Endothelial cell of umbilical vein (primary cell): Measurements from ENCODE around the gene PGF. TPM values are rescaled to one million over a fixed set of nuclear protein-coding genes. Genes with fewer than 3 reads are reported as not detected.

Source experiments
- BruUV-seq: library from RNA; stranded (reverse); fragments of 400-500 nt; replicated peaks from 2 replicates; lab custom pipeline; 2021; lab: Mats Ljungman, UMichigan
- CTCF ChIA-PET: fragments of 300-600, 350-600 bp; sonication (Branson Sonifier 250); formaldehyde crosslinking; loops from one replicate; lab custom pipeline; 2021; ENCODE audit warnings: antibody characterized with exemption, inconsistent platforms; lab: Charles Lee
- POLR2A ChIA-PET: fragments of 300-600, 350-600 bp; sonication (Branson Sonifier 250); formaldehyde crosslinking; loops from one replicate; lab custom pipeline; 2021; ENCODE audit warnings: antibody characterized with exemption, inconsistent platforms; lab: Charles Lee
- DNase-seq: peaks from one replicate; pipeline ENCODE4 v3.0.0-alpha.2; 2011; ENCODE audit warnings: low read depth, low spot score
- FAIRE-seq: peaks from 2 replicates; lab custom pipeline; 2011; peaks lifted over from hg19 to GRCh38; lab: Jason Lieb, UNC
- H2AFZ ChIP-seq: 2 replicates; pipeline ENCODE4 v1.6.0; 2012; ENCODE audit warnings: low read depth, low read length, control low read depth, inconsistent platforms
- H3K27ac ChIP-seq: 2 replicates; pipeline ENCODE4 v1.5.1; 2011; ENCODE audit warnings: low read depth, mild to moderate bottlenecking, control low read depth, low read length, moderate library complexity; ENCODE audit not compliant: insufficient read depth
- H3K27me3 ChIP-seq, 2 experiments: 2 replicates each; pipeline versions ENCODE4 v1.6.0 to v1.6.1; 2011; ENCODE audit warnings: low read length in 2 of 2, mixed read lengths in 1 of 2; ENCODE audit not compliant: control insufficient read depth in 2 of 2, insufficient read depth in 2 of 2
- H3K36me3 ChIP-seq, 2 experiments: 2 replicates in 1 of 2; 3 replicates in 1 of 2; pipeline ENCODE4 v1.5.1; 2011; ENCODE audit warnings: low read length in 2 of 2, mild to moderate bottlenecking in 1 of 2, moderate library complexity in 1 of 2; ENCODE audit not compliant: control insufficient read depth in 2 of 2, insufficient read depth in 2 of 2; ENCODE audit errors: extremely low read depth in 1 of 2
- H3K4me1 ChIP-seq: 3 replicates; pipeline ENCODE4 v1.5.1; 2011; ENCODE audit warnings: mild to moderate bottlenecking, low read length; ENCODE audit not compliant: control insufficient read depth, insufficient read depth; ENCODE audit errors: extremely low read depth
- H3K4me2 ChIP-seq: 2 replicates; pipeline ENCODE4 v1.6.1; 2011; ENCODE audit warnings: low read length, control low read depth, mixed read lengths; ENCODE audit not compliant: insufficient read depth
- H3K4me3 ChIP-seq, 3 experiments: fragments of 200-600 bp in 1 of 3; sonication (generic), shearing (Covaris generic) in 1 of 3; replicated peaks in 1 of 3; 2 replicates each; pipeline ENCODE4 v1.5.1; 2011 to 2016; ENCODE audit warnings: control low read depth in 3 of 3, low read length in 3 of 3, mild to moderate bottlenecking in 2 of 3, inconsistent platforms in 1 of 3, low read depth in 1 of 3, moderate library complexity in 1 of 3; ENCODE audit not compliant: insufficient read depth in 1 of 3
- H3K79me2 ChIP-seq: 2 replicates; pipeline ENCODE4 v1.6.0; 2012; ENCODE audit warnings: low read length, inconsistent platforms; ENCODE audit not compliant: control insufficient read depth, insufficient read depth
- H3K9ac ChIP-seq: replicated peaks from 2 replicates; pipeline ENCODE3; 2011; ENCODE audit warnings: low read length, control low read depth; ENCODE audit not compliant: insufficient read depth; ENCODE audit errors: extremely low read depth
- H3K9me1 ChIP-seq: replicated peaks from 3 replicates; pipeline ENCODE4 v1.6.0; 2011; ENCODE audit warnings: mild to moderate bottlenecking, low read length; ENCODE audit not compliant: control insufficient read depth, insufficient read depth; ENCODE audit errors: extremely low read depth
- H3K9me3 ChIP-seq: replicated peaks from 2 replicates; pipeline ENCODE4 v1.5.1; 2012; ENCODE audit warnings: low read length, inconsistent platforms; ENCODE audit not compliant: control insufficient read depth, insufficient read depth
- H4K20me1 ChIP-seq: replicated peaks from 2 replicates; pipeline ENCODE3; 2011; ENCODE audit warnings: mild to moderate bottlenecking, low read length; ENCODE audit not compliant: control insufficient read depth, insufficient read depth; ENCODE audit errors: extremely low read depth
- CTCF ChIP-seq, 2 donors: IDR thresholded peaks; 1 replicate in 1 of 2; 2 replicates in 1 of 2; pipeline ENCODE4 v1.5.1; 2011; ENCODE audit warnings: low read length in 2 of 2, mild to moderate bottlenecking in 2 of 2, moderate library complexity in 2 of 2, control low read depth in 1 of 2, inconsistent platforms in 1 of 2, low read depth in 1 of 2; ENCODE audit not compliant: insufficient read depth in 1 of 2; ENCODE audit errors: extremely low read depth in 1 of 2
- EZH2 ChIP-seq: IDR thresholded peaks from 2 replicates; pipeline ENCODE4 v1.6.1; 2012; ENCODE audit warnings: borderline replicate concordance, low read depth, mild to moderate bottlenecking, moderate library complexity, low read length, inconsistent platforms; ENCODE audit not compliant: severe bottlenecking
- FOS ChIP-seq: IDR thresholded peaks from 2 replicates; pipeline ENCODE4 v1.6.1; 2011; ENCODE audit warnings: mild to moderate bottlenecking, low read length, moderate library complexity, borderline replicate concordance; ENCODE audit not compliant: insufficient read depth
- GATA2 ChIP-seq: IDR thresholded peaks from 2 replicates; pipeline ENCODE4 v1.7.0; 2011; ENCODE audit warnings: low read depth, mild to moderate bottlenecking, moderate library complexity, mixed read lengths, low read length; ENCODE audit not compliant: insufficient read length, insufficient read depth
- JUN ChIP-seq: IDR thresholded peaks from 2 replicates; pipeline ENCODE4 v1.6.1; 2011; ENCODE audit warnings: borderline replicate concordance, low read depth; ENCODE audit not compliant: insufficient read length, insufficient read depth
- MYC ChIP-seq: IDR thresholded peaks from one replicate; pipeline ENCODE4 v1.6.1; 2011; ENCODE audit warnings: mild to moderate bottlenecking, low read depth, low read length
- POLR2A ChIP-seq: IDR thresholded peaks from 2 replicates; pipeline ENCODE4 v1.6.1; 2012; ENCODE audit warnings: low read depth, mild to moderate bottlenecking, control low read depth, low read length
- POLR2AphosphoS5 ChIP-seq: IDR thresholded peaks from 2 replicates; pipeline ENCODE4 v1.6.1; 2012; ENCODE audit warnings: low read depth, mild to moderate bottlenecking, control low read depth, low read length, moderate library complexity; ENCODE audit not compliant: insufficient read depth
- dilution Hi-C: fragments of 300-500 bp; cut with MboI; formaldehyde crosslinking; loops from one replicate; pipeline ENCODE4 v1.15.0; 2019; ENCODE audit warnings: low sequenced_read_pairs; ENCODE audit not compliant: extremely low pct_ligation_motif_present
- intact Hi-C: fragments of 100-400 bp; cut with micrococcal nuclease; formaldehyde crosslinking; loops from one replicate; pipeline ENCODE4 v1.10.0; 2022
- polyA plus RNA-seq, 4 experiments: library from polyadenylated mRNA; depleted of rRNA in 3 of 4; stranded (reverse) in 3 of 4; unstranded in 1 of 4; fragments of >200 nt; gene quantifications; 2 replicates each; pipeline versions ENCODE4 v1.2.1 to v1.2.3, GENCODE V29; 2011 to 2012; ENCODE audit warnings: missing spikeins in 1 of 4
- total RNA-seq: library from RNA; stranded (reverse); gene quantifications from 2 replicates; pipeline ENCODE4 v1.2.3, GENCODE V29; 2021
- TF ChIP-seq, protein P1 (sequence below): IDR thresholded peaks from 2 replicates; pipeline ENCODE4 v1.6.1; 2011; ENCODE audit not compliant: insufficient read depth, insufficient read length

PGF gene
- total and polyA plus RNA-seq, 2 donors (not counting 3 experiments of a cell fraction or from before 2014, with no cell fraction given), result 89.0 to 206 TPM

- POLR2A ChIA-PET, result interaction anchor here (1.9 kb wide), 1 partner anchor 146 kb away, joined by 6 read pairs; no protein-coding TSS in a partner anchor
- H3K9ac ChIP-seq, result no peak overlapping the region
- TF ChIP-seq GATA2 (no peak), POLR2AphosphoS5 (no peak), POLR2A (peak; percentile 13), MYC (no peak)
- TF ChIP-seq, protein P1, sequence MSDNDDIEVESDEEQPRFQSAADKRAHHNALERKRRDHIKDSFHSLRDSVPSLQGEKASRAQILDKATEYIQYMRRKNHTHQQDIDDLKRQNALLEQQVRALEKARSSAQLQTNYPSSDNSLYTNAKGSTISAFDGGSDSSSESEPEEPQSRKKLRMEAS, result no peak
- H3K9me3 ChIP-seq, result no peaks in the 10 kb centered on the region
- H3K79me2 ChIP-seq, result no peaks in the 10 kb centered on the region
- dilution Hi-C loops, result no loop called here
- H3K4me1 ChIP-seq, result peaks cover 51% of the 10 kb centered on the region
- no peak overlapping the region for H3K4me2 ChIP-seq
- no peak for FAIRE-seq
- BruUV-seq, result no TSS peak
- intact Hi-C loops, result no loop called here
- H3K27ac ChIP-seq, result peak overlapping the region; percentile 42
- CTCF ChIA-PET, result interaction anchor here (1.5 to 3.1 kb wide), 5 partner anchors 34 to 146 kb away, joined by 3 to 32 read pairs (median 9); no protein-coding TSS in a partner anchor
- H3K36me3 ChIP-seq, result peaks cover 17 to 27% of the 10 kb centered on the region in 2 experiments
- H3K4me3 ChIP-seq, result no peak overlapping the region
- no peak for DNase-seq
- H2AFZ ChIP-seq, result no peak overlapping the region
- H4K20me1 ChIP-seq, result no peaks in the 10 kb centered on the region
- no peaks in the 10 kb centered on the region for H3K9me1 ChIP-seq
- no peaks in the 10 kb centered on the region for H3K27me3 ChIP-seq
Measured at GRCh38 chr14:74942608-74943007, 12.8 kb downstream of the PGF start.

- BruUV-seq, result TSS peak; percentile 45
- intact Hi-C loops (no loop called here), dilution Hi-C loops (no loop called here)
- TF ChIP-seq CTCF (IDR thresholded peaks at IDR 0.05; ENCODE audit: extremely low read depth in 1 of 2, insufficient read depth in 1 of 2, low read depth in 1 of 2, low read length in 2 of 2) (no peak), GATA2 (no peak), MYC (no peak), FOS (no peak), JUN (no peak), POLR2AphosphoS5 (no peak), EZH2 (no peak), POLR2A (no peak)
- TF ChIP-seq, protein P1, result no peak
- peaks cover 17 to 24% of the 10 kb centered on the region in 2 experiments for H3K36me3 ChIP-seq
- no peak for FAIRE-seq
- H3K27ac ChIP-seq, result peak overlapping the region; percentile 42
- peak overlapping the region; percentile 16 for H3K4me2 ChIP-seq
- POLR2A ChIA-PET, result interaction anchor here (0.9 to 1.9 kb wide), 3 partner anchors 13 to 146 kb away, joined by 3 to 6 read pairs (median 4); partner anchors contain the start of genes ACYP1 and PGF
- no peak overlapping the region for H2AFZ ChIP-seq
- DNase-seq, result no peak
- H3K9me1 ChIP-seq, result no peaks in the 10 kb centered on the region
- H3K79me2 ChIP-seq, result no peaks in the 10 kb centered on the region
- peaks cover 50% of the 10 kb centered on the region for H3K4me1 ChIP-seq
- H3K9ac ChIP-seq, result no peak overlapping the region
- H3K9me3 ChIP-seq, result no peaks in the 10 kb centered on the region
- no peak overlapping the region for H3K4me3 ChIP-seq
- H4K20me1 ChIP-seq, result no peaks in the 10 kb centered on the region
- H3K27me3 ChIP-seq, result no peaks in the 10 kb centered on the region
- CTCF ChIA-PET, result interaction anchor here (0.8 to 3.1 kb wide), 12 partner anchors 10 to 147 kb away, joined by 3 to 32 read pairs (median 4); partner anchors contain the start of genes ACYP1 and RPS6KL1
Measured at GRCh38 chr14:74942181-74942580, 13.2 kb downstream of the PGF start.
